GM12873 (cell line): Measurements from ENCODE around the gene TCOF1.

Experiments used
- CTCF ChIP-seq: IDR thresholded peaks from 2 replicates; pipeline ENCODE4 v1.5.1; 2012; ENCODE audit warnings: low read depth, mild to moderate bottlenecking, moderate library complexity, low read length, control low read depth; ENCODE audit not compliant: insufficient read depth; ENCODE audit errors: missing control alignments

The TCOF1 gene

DNA sequence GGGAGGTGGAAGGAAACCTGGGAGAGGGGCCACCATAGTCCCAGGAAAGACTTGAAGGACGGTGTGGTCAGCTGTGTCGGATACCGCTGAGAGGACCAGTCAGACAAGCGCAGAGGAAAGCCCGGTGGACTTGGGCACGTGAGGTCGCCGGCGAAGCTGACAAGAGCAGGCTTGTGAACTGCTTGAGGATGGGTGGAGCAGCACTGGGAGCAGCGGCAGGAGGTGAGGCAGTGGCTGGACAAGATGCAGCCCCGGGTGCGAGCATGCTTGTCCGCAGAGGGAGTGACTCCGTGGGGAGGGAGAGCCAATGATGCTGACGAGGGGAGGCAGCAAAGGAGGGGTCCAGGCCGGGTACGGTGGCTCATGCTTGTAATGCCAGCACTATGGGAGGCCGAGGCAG is 73.6 kb downstream of the TCOF1 start:
- TF ChIP-seq CTCF = no peak

DNA sequence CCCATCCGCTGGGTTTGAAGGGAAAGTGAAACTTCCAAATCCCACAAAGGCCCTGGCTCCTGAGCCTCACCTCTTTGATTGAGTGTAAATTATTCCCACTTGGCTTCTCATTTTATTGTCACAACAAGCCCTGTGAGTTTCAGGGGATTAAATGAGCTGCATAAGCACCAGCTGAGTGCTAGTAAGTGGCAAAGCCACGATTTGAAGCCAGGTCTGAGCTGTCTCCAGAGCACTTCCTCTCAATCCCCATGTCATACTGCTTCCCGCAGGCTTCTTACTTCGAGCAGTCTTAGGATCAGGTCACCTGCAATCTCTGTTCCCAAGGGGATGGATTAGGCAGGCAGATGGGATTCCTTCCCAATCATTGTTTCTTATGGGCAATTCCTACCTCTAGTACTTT is 74.1 kb downstream of the TCOF1 start:
- TF ChIP-seq CTCF = no peak

- no peak for TF ChIP-seq CTCF
These were observed 77.0 kb downstream of the TCOF1 start for GRCh38 chr5:150434464-150434863.

- peak; percentile 90 for TF ChIP-seq CTCF
These were observed 78.7 kb downstream of the TCOF1 start for GRCh38 chr5:150436141-150436680.

GRCh38 chr5:150438873-150439546 is 81.5 kb downstream of the TCOF1 start:
- TF ChIP-seq CTCF = peak; percentile 75

- no peak for TF ChIP-seq CTCF
These were observed 83.7 kb downstream of the TCOF1 start for GRCh38 chr5:150440948-150441812.
